GM12878 (cell line): Measurements from ENCODE around the gene OSBPL10. TPM values are rescaled to one million over a fixed set of nuclear protein-coding genes. Genes with fewer than 3 reads are reported as not detected.

Experiments used
- ATAC-seq: fragments of 200-7000 bp; cut with Tn5 transposase; 3 replicates; pipeline ENCODE4 v1.9.1; 2020; ENCODE audit warnings: mild to moderate bottlenecking, moderate library complexity
- BruUV-seq: library from RNA; stranded (reverse); fragments of 400-500 nt; replicated peaks from 2 replicates; lab custom pipeline; 2021; lab: Mats Ljungman, UMichigan
- CTCF ChIA-PET: fragments of 300-600 bp; sonication (Branson Sonifier 250); formaldehyde crosslinking; extraction: SDS; loops from one replicate; lab custom pipeline; 2021; ENCODE audit warnings: inconsistent platforms; lab: Yijun Ruan, JAX
- POLR2A ChIA-PET: fragments of 350-600 bp; formaldehyde crosslinking; extraction: SDS; loops from one replicate; lab custom pipeline; 2021; ENCODE audit warnings: inconsistent platforms; lab: Charles Lee
- RAD21 ChIA-PET: fragments of 300-600 bp; sonication (Branson Sonifier 250); formaldehyde crosslinking; loops from one replicate; lab custom pipeline; 2023; ENCODE audit warnings: antibody characterized with exemption; ENCODE audit not compliant: unreplicated experiment; lab: Charles Lee
- SMC1A ChIA-PET: fragments of 300-600 bp; sonication (Branson Sonifier 250); formaldehyde crosslinking; loops from one replicate; lab custom pipeline; 2023; ENCODE audit not compliant: unreplicated experiment, uncharacterized antibody; lab: Charles Lee
- DNase-seq: peaks from one replicate; pipeline ENCODE4 v3.0.0-alpha.2; 2011; ENCODE audit warnings: low read depth, low spot score
- FAIRE-seq: peaks from 3 replicates; lab custom pipeline; 2011; peaks lifted over from hg19 to GRCh38; lab: Jason Lieb, UNC
- H2AFZ ChIP-seq: 2 replicates; pipeline ENCODE4 v1.6.0; 2011; ENCODE audit warnings: low read depth, low read length, control low read depth; ENCODE audit not compliant: control insufficient read depth
- H3K27ac ChIP-seq: 2 replicates; pipeline ENCODE4 v1.5.1; 2011; ENCODE audit warnings: control low read depth; ENCODE audit not compliant: control insufficient read depth, insufficient read depth
- H3K27me3 ChIP-seq, 2 experiments: replicated peaks in 1 of 2; 2 replicates each; pipeline versions ENCODE4 v1.6.0 to v1.6.1; 2011; ENCODE audit warnings: low read length in 1 of 2; ENCODE audit not compliant: control insufficient read depth in 2 of 2, insufficient read depth in 2 of 2
- H3K36me3 ChIP-seq, 2 experiments: 2 replicates each; pipeline ENCODE4 v1.5.1; 2011; ENCODE audit warnings: low read length in 1 of 2; ENCODE audit not compliant: control insufficient read depth in 2 of 2, insufficient read depth in 2 of 2
- H3K4me1 ChIP-seq: 2 replicates; pipeline ENCODE4 v1.6.1; 2011; ENCODE audit warnings: mild to moderate bottlenecking, low read length, moderate library complexity, mixed read lengths; ENCODE audit not compliant: control insufficient read depth, insufficient read depth
- H3K4me2 ChIP-seq: 2 replicates; pipeline ENCODE4 v1.6.0; 2011; ENCODE audit warnings: control low read depth; ENCODE audit not compliant: control insufficient read depth, insufficient read depth
- H3K4me3 ChIP-seq: fragments of 200-600 bp; sonication (generic); 2 replicates; pipeline ENCODE4 v1.5.1; 2016
- H3K79me2 ChIP-seq: 2 replicates; pipeline ENCODE4 v1.6.0; 2011; ENCODE audit warnings: low read length; ENCODE audit not compliant: control insufficient read depth, insufficient read depth
- H3K9ac ChIP-seq: 2 replicates; pipeline ENCODE4 v1.8.0; 2011; ENCODE audit warnings: low read length, control low read depth, mixed read lengths; ENCODE audit not compliant: control insufficient read depth, insufficient read depth
- H3K9me3 ChIP-seq: replicated peaks from 3 replicates; pipeline ENCODE4 v1.5.1; 2011; ENCODE audit warnings: mild to moderate bottlenecking, low read length; ENCODE audit not compliant: control insufficient read depth, insufficient read depth
- H4K20me1 ChIP-seq: 2 replicates; pipeline ENCODE4 v1.6.0; 2011; ENCODE audit not compliant: control insufficient read depth, insufficient read depth
- ATF2 ChIP-seq: IDR thresholded peaks from 2 replicates; pipeline ENCODE4 v1.6.1; 2012; ENCODE audit warnings: low read length, inconsistent platforms
- CBX5 ChIP-seq: sonication (generic); IDR thresholded peaks from 2 replicates; pipeline ENCODE4 v1.6.1; 2016; ENCODE audit warnings: low read depth, moderate library complexity, mild to moderate bottlenecking, inconsistent platforms
- CHD1 ChIP-seq: IDR thresholded peaks from 2 replicates; pipeline ENCODE4 v1.6.1; 2012; ENCODE audit warnings: low read depth, low read length, improper control_type of control experiment
- CREB1 ChIP-seq: IDR thresholded peaks from 2 replicates; pipeline ENCODE4 v1.6.1; 2012; ENCODE audit warnings: low read depth, mild to moderate bottlenecking, inconsistent platforms
- CTCF ChIP-seq, 3 experiments: IDR thresholded peaks in 2 of 3; conservative IDR thresholded peaks in 1 of 3; 2 replicates each; pipeline ENCODE4 v1.5.1; 2011; ENCODE audit warnings: low read depth in 3 of 3, low read length in 3 of 3, mild to moderate bottlenecking in 3 of 3, control low read depth in 2 of 3, moderate library complexity in 2 of 3, inconsistent platforms in 1 of 3, mixed read lengths in 1 of 3; ENCODE audit not compliant: control insufficient read depth in 2 of 3, insufficient read depth in 1 of 3; ENCODE audit errors: extremely low read depth in 1 of 3
- GATAD2B ChIP-seq: fragments of 450-650 bp; conservative IDR thresholded peaks from 2 replicates; pipeline ENCODE4 v1.6.1; 2017; ENCODE audit warnings: low read depth, mild to moderate bottlenecking, moderate library complexity
- JUNB ChIP-seq: IDR thresholded peaks from 2 replicates; pipeline ENCODE4 v1.6.1; 2016; ENCODE audit warnings: antibody characterized with exemption, mild to moderate bottlenecking
- KDM1A ChIP-seq: fragments of 200-600 bp; sonication (generic); IDR thresholded peaks from 2 replicates; pipeline ENCODE4 v1.6.1; 2016; ENCODE audit warnings: borderline replicate concordance
- MYB ChIP-seq: fragments of 150-350 bp; IDR thresholded peaks from 2 replicates; pipeline ENCODE4 v1.6.1; 2014; ENCODE audit warnings: mild to moderate bottlenecking, low read depth, low read length, borderline replicate concordance
- NR2C1 ChIP-seq: fragments of 450-650 bp; IDR thresholded peaks from 2 replicates; pipeline ENCODE4 v1.6.1; 2017; ENCODE audit warnings: antibody characterized with exemption, mild to moderate bottlenecking, moderate library complexity
- POU2F2 ChIP-seq: IDR thresholded peaks from 3 replicates; pipeline ENCODE4 v1.6.1; 2011; ENCODE audit warnings: low read depth, mild to moderate bottlenecking, low read length, borderline replicate concordance
- SIX5 ChIP-seq: IDR thresholded peaks from 2 replicates; pipeline ENCODE4 v1.6.1; 2011; ENCODE audit warnings: mild to moderate bottlenecking, low read depth, low read length, moderate library complexity; ENCODE audit not compliant: severe bottlenecking
- SKIL ChIP-seq: fragments of 450-650 bp; IDR thresholded peaks from 2 replicates; pipeline ENCODE4 v1.6.1; 2017; ENCODE audit warnings: mild to moderate bottlenecking, low read depth, inconsistent platforms; ENCODE audit not compliant: poor library complexity, severe bottlenecking
- ZBTB33 ChIP-seq: fragments of 450-650 bp; IDR thresholded peaks from 2 replicates; pipeline ENCODE4 v1.6.1; 2017; ENCODE audit warnings: mild to moderate bottlenecking
- WGBS: methylation state at CpG from one replicate; pipeline ENCODE4 v1.1.6; 2016; ENCODE audit warnings: low lambda C conversion rate; ENCODE audit not compliant: insufficient replicate concordance, insufficient coverage; ENCODE audit errors: missing lambda C conversion rate; 5-methylcytosine and 5-hydroxymethylcytosine counted together
- in situ Hi-C: fragments of 300-500 bp; cut with MboI; formaldehyde crosslinking; loops from 9 replicates; pipeline ENCODE4 v1.14.3; 2018; ENCODE audit warnings: mixed read lengths
- intact Hi-C: fragments of 100-400 bp; cut with micrococcal nuclease; formaldehyde crosslinking; loops from one replicate; pipeline ENCODE4 v1.14.2; 2022; ENCODE audit not compliant: unreplicated experiment
- polyA plus RNA-seq, 11 experiments: library from polyadenylated mRNA; depleted of rRNA in 4 of 11; unstranded in 6 of 11; stranded (reverse) in 5 of 11; fragments of >200 nt; fragmentation: Nextera tagmentation in 4 of 11; fragmentation: Illumina TruSeq in 1 of 11; extraction: Ambion mirVana in 4 of 11; extraction: Trizol in 1 of 11; gene quantifications; 1 replicate in 1 of 11; 2 replicates in 10 of 11; pipeline versions ENCODE4 v1.2.1 to v1.2.3, GENCODE V29; 2011 to 2016; ENCODE audit warnings: inconsistent platforms in 2 of 11, missing spikeins in 2 of 11, low read depth in 1 of 11
- total RNA-seq, 4 experiments: library from RNA; depleted of rRNA in 3 of 4; stranded (reverse); fragments of >200 nt in 3 of 4; fragmentation: Illumina TruSeq in 1 of 4; extraction: Trizol in 1 of 4; gene quantifications; 2 replicates each; pipeline versions ENCODE4 v1.2.1 to v1.2.3, GENCODE V29; 2013 to 2021

Gene OSBPL10
- total and polyA plus RNA-seq, 10 of the 15 experiments (the other 5 are each of a cell fraction or from before 2014, with no cell fraction given): 0.03 to 0.25 (median 0.09) TPM; not detected in 5

DNA sequence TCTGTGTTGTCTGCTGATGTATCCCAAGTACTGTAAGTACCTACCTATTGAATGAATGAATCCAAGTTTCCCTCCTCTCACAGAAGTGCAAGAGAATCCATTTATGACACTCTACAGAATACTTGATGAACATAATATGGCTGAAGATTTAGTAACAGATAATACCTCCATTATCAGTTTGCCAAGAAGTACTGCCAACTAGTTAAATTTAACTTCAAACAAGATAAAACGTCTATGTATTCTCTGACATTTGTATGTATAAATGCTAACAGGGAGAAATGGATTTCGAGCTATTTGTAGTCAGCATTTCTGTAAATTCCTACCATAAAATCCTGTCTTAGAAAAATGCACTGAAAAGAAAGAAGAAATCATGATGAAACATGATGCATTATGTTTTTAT, 230.7 kb downstream of the OSBPL10 start (continued):
- no peak for TF ChIP-seq ZBTB33
- no peak for TF ChIP-seq NR2C1

GRCh38 chr3:31748933-31749295, 232.1 kb downstream of the OSBPL10 start:
- no peaks in the 10 kb centered on the region for H3K36me3 ChIP-seq
- no peaks in the 10 kb centered on the region for H3K79me2 ChIP-seq
- WGBS: 38% methylated on average over 5 of the region's 5 CpGs
- BruUV-seq: no TSS peak
- DNase-seq: no peak
- no peaks in the 10 kb centered on the region for H3K9me3 ChIP-seq
- in situ Hi-C loops (no loop called here), intact Hi-C loops (no loop called here)
- no peak overlapping the region for H2AFZ ChIP-seq
- no peak for ATAC-seq
- no peak overlapping the region for H3K9ac ChIP-seq
- H3K4me2 ChIP-seq: no peak overlapping the region
- H3K4me3 ChIP-seq: no peak overlapping the region
- ChIA-PET SMC1A (interaction anchor here (0.9 kb wide), 1 partner anchor 9 kb away, joined by 4 read pairs; no protein-coding TSS in a partner anchor), CTCF (interaction anchor here (0.6 kb wide), 2 partner anchors 359 to 376 kb away, joined by 3 read pairs; no protein-coding TSS in a partner anchor), POLR2A (no interaction called here), RAD21 (interaction anchor here (0.9 kb wide), 1 partner anchor 24 kb away, joined by 3 read pairs; no protein-coding TSS in a partner anchor)
- no peaks in the 10 kb centered on the region; a peak in 1 of 4 replicates for H3K27me3 ChIP-seq
- H3K27ac ChIP-seq: no peak overlapping the region
- no peaks in the 10 kb centered on the region for H3K4me1 ChIP-seq
- no peak for FAIRE-seq
- no peaks in the 10 kb centered on the region for H4K20me1 ChIP-seq
- TF ChIP-seq POU2F2 (no peak), SIX5 (no peak), KDM1A (no peak), MYB (no peak), JUNB (no peak), ATF2 (no peak), SKIL (no peak), CBX5 (no peak), CHD1 (no peak), CREB1 (no peak), CTCF (IDR thresholded peaks at IDR 0.05 in 2 of 3, conservative IDR thresholded peaks at IDR 0.05 in 1 of 3; ENCODE audit: control insufficient read depth in 2 of 3, extremely low read depth in 1 of 3, insufficient read depth in 1 of 3, low read depth in 3 of 3, low read length in 3 of 3) (no peak), GATAD2B (no peak)
